MCF 10A (cell line): ENCODE results near the gene CIB2. TPM values are rescaled to one million over a fixed set of nuclear protein-coding genes. Genes with fewer than 3 reads are reported as not detected.

Experiments used
- BruUV-seq: library from RNA; stranded (reverse); fragments of 400-500 nt; replicated peaks from 2 replicates; lab custom pipeline; 2021; lab: Mats Ljungman, UMichigan
- CTCF ChIA-PET: fragments of 300-600 bp; sonication (Branson Sonifier 250); formaldehyde crosslinking; extraction: SDS; loops from one replicate; lab custom pipeline; 2021; ENCODE audit warnings: antibody characterized with exemption, inconsistent platforms; lab: Yijun Ruan, JAX
- POLR2A ChIA-PET: fragments of 300-600, 350-650 bp; sonication (Branson Sonifier 250); formaldehyde crosslinking; extraction: SDS; loops from one replicate; lab custom pipeline; 2020; ENCODE audit warnings: antibody characterized with exemption, inconsistent platforms; lab: Yijun Ruan, JAX
- DNase-seq: peaks from one replicate; pipeline ENCODE4 v3.0.0-alpha.2; 2018; ENCODE audit not compliant: unreplicated experiment
- H3K27ac Mint-ChIP-seq: one replicate; pipeline ENCODE4 v1.8.0; 2022; ENCODE audit warnings: mild to moderate bottlenecking, low read depth, mixed read lengths; ENCODE audit not compliant: unreplicated experiment
- H3K27me3 Mint-ChIP-seq: one replicate; pipeline ENCODE4 v1.8.0; 2022; ENCODE audit warnings: mixed read lengths; ENCODE audit not compliant: insufficient read depth, unreplicated experiment
- H3K36me3 Mint-ChIP-seq: one replicate; pipeline ENCODE4 v1.8.0; 2022; ENCODE audit warnings: mild to moderate bottlenecking, moderate library complexity, mixed read lengths; ENCODE audit not compliant: insufficient read depth, unreplicated experiment
- H3K4me1 Mint-ChIP-seq: one replicate; pipeline ENCODE4 v1.8.0; 2022; ENCODE audit warnings: mixed read lengths; ENCODE audit not compliant: insufficient read depth, unreplicated experiment
- H3K4me3 Mint-ChIP-seq: one replicate; pipeline ENCODE4 v1.8.0; 2022; ENCODE audit warnings: mild to moderate bottlenecking, moderate library complexity, mixed read lengths; ENCODE audit not compliant: unreplicated experiment
- H3K9me3 Mint-ChIP-seq: one replicate; pipeline ENCODE4 v1.8.0; 2022; ENCODE audit warnings: mixed read lengths; ENCODE audit not compliant: unreplicated experiment
- CTCF ChIP-seq: fragments of 200-600 bp; IDR thresholded peaks from one replicate; pipeline ENCODE4 v1.8.0; 2022; ENCODE audit warnings: antibody characterized with exemption, mild to moderate bottlenecking; ENCODE audit not compliant: unreplicated experiment
- intact Hi-C: fragments of 100-400 bp; cut with micrococcal nuclease; formaldehyde crosslinking; loops from 2 replicates; pipeline ENCODE4 v1.14.1; 2022
- total RNA-seq: library from RNA; stranded (reverse); gene quantifications from 2 replicates; pipeline ENCODE4 v1.2.3, GENCODE V29; 2022

Gene CIB2
- total RNA-seq, 1 experiment from 2014 or later, result 0.30 TPM

GRCh38 chr15:78064544-78064943, 66.7 kb downstream of the CIB2 start:
- Mint-ChIP-seq H3K36me3 (peaks cover 6% of the 10 kb centered on the region), H3K9me3 (no peaks in the 10 kb centered on the region), H3K4me1 (peaks cover 32% of the 10 kb centered on the region), H3K27me3 (no peaks in the 10 kb centered on the region), H3K27ac (no peak overlapping the region), H3K4me3 (no peak overlapping the region)
- TF ChIP-seq CTCF, result no peak
- no peak for DNase-seq
- intact Hi-C loops, result no loop called here
- no TSS peak for BruUV-seq
- ChIA-PET CTCF (no interaction called here), POLR2A (interaction anchor here (1.2 kb wide), 1 partner anchor 20 kb away, joined by 3 read pairs; no protein-coding TSS in a partner anchor)

GRCh38 chr15:78063970-78064385, 67.3 kb downstream of the CIB2 start:
- Mint-ChIP-seq H3K4me1 (peaks cover 31% of the 10 kb centered on the region), H3K27ac (no peak overlapping the region), H3K27me3 (no peaks in the 10 kb centered on the region), H3K9me3 (no peaks in the 10 kb centered on the region), H3K4me3 (no peak overlapping the region), H3K36me3 (peaks cover 6% of the 10 kb centered on the region)
- intact Hi-C loops, result no loop called here
- no peak for TF ChIP-seq CTCF
- BruUV-seq, result no TSS peak
- ChIA-PET CTCF (no interaction called here), POLR2A (no interaction called here)
- no peak for DNase-seq

GRCh38 chr15:78063217-78063616, 68.0 kb downstream of the CIB2 start:
- H3K27me3 Mint-ChIP-seq, result no peaks in the 10 kb centered on the region
- CTCF ChIA-PET, result no interaction called here
- no peak for TF ChIP-seq CTCF
- peaks cover 6% of the 10 kb centered on the region for H3K36me3 Mint-ChIP-seq
- no peak overlapping the region for H3K27ac Mint-ChIP-seq
- no peak for DNase-seq
- no TSS peak for BruUV-seq
- intact Hi-C loops, result no loop called here
- no peaks in the 10 kb centered on the region for H3K9me3 Mint-ChIP-seq
- POLR2A ChIA-PET, result interaction anchor here (0.8 to 1.1 kb wide), 3 partner anchors 19 to 56 kb away, joined by 3 to 5 read pairs (median 3); no protein-coding TSS in a partner anchor
- H3K4me1 Mint-ChIP-seq, result peaks cover 28% of the 10 kb centered on the region
- no peak overlapping the region for H3K4me3 Mint-ChIP-seq

- no peaks in the 10 kb centered on the region for H3K9me3 Mint-ChIP-seq
- H3K4me1 Mint-ChIP-seq, result peaks cover 16% of the 10 kb centered on the region
- H3K27me3 Mint-ChIP-seq, result no peaks in the 10 kb centered on the region
- H3K4me3 Mint-ChIP-seq, result no peak overlapping the region
- no peak overlapping the region for H3K27ac Mint-ChIP-seq
- peaks cover 6% of the 10 kb centered on the region for H3K36me3 Mint-ChIP-seq
- TF ChIP-seq CTCF, result no peak
- BruUV-seq, result no TSS peak
- ChIA-PET POLR2A (interaction anchor here (0.8 to 1.3 kb wide), 4 partner anchors 7 to 237 kb away, joined by 3 to 5 read pairs (median 3); partner anchors contain the start of gene SKIC8), CTCF (no interaction called here)
- intact Hi-C loops, result no loop called here
- no peak for DNase-seq
Measured at GRCh38 chr15:78061963-78062427, 69.2 kb downstream of the CIB2 start.
